ENCODE data around the gene USP9X. TPM values are rescaled to one million over a fixed set of nuclear protein-coding genes. Genes with fewer than 3 reads are reported as not detected.

Gene USP9X
- total RNA-seq, 3 donors from 2014 or later = 99.0 to 124 (median 112) TPM

DNA sequence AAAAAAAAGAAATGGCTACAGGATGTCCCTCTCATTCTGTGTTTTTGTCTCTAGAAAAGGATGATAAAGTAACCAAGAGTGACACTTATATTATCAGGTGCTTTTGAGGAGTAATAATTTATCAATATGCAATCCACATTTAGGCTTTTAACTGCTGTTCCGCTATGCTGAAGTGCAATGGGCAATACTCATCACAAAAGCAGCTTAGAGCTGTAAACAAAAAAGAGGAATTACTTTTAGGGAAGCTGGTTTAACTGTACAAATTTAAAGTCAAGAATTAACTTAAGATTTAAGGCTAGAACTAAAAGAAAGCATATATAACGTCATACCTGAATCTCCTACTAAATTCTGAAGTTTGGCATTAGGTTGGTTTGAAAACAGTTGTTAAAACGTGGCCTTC, 155.3 kb downstream of the USP9X start:
- TF ChIP-seq POLR2A (IDR thresholded peaks at IDR 0.05) = no peak
- TF ChIP-seq, protein P1, sequence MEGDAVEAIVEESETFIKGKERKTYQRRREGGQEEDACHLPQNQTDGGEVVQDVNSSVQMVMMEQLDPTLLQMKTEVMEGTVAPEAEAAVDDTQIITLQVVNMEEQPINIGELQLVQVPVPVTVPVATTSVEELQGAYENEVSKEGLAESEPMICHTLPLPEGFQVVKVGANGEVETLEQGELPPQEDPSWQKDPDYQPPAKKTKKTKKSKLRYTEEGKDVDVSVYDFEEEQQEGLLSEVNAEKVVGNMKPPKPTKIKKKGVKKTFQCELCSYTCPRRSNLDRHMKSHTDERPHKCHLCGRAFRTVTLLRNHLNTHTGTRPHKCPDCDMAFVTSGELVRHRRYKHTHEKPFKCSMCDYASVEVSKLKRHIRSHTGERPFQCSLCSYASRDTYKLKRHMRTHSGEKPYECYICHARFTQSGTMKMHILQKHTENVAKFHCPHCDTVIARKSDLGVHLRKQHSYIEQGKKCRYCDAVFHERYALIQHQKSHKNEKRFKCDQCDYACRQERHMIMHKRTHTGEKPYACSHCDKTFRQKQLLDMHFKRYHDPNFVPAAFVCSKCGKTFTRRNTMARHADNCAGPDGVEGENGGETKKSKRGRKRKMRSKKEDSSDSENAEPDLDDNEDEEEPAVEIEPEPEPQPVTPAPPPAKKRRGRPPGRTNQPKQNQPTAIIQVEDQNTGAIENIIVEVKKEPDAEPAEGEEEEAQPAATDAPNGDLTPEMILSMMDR (IDR thresholded peaks at IDR 0.05) = no peak
- no peak for TF ChIP-seq POLR2AphosphoS5 (IDR thresholded peaks at IDR 0.05)
- Histone ChIP-seq H3K36me3 (no peaks in the 10 kb centered on the region), H3K27me3 (peaks cover 0 to 7% of the 10 kb centered on the region in 2 donors), H3K27ac (no peak overlapping the region), H3K4me1 (no peaks in the 10 kb centered on the region), H3K4me3 (no peak overlapping the region), H3K9me3 (no peaks in the 10 kb centered on the region)
- intact Hi-C loops (cut with DNase I; ENCODE audit: low total_unique reads) = no loop called here
- no peak for DNase-seq (ENCODE audit: low spot score in 2 of 2)

DNA sequence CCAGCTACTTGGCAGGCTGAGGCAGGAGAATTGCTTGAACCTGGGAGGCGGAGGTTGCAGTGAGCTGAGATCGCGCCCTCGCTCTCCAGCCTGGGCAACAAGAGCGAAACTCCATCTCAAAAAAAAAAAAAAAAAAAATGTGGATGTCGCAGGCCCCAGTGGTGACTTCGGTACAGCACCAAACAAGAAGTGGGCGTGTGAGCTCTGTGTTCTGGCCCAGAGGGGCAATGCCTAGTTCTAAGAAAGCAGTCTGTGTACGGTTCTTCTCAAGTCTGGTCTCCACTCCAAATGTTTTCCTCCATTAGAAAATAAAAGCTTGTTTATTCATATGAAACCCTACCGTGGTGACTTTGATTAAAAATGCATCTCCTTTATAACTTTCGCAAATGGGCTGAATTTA, 156.7 kb downstream of the USP9X start:
- intact Hi-C loops (cut with DNase I; ENCODE audit: low total_unique reads) = no loop called here
- no peak overlapping the region for H3K27ac ChIP-seq
- no peak overlapping the region for H3K4me3 ChIP-seq
- H3K9me3 ChIP-seq = no peaks in the 10 kb centered on the region
- no peaks in the 10 kb centered on the region for H3K4me1 ChIP-seq
- TF ChIP-seq POLR2AphosphoS5 (IDR thresholded peaks at IDR 0.05) (no peak), POLR2A (IDR thresholded peaks at IDR 0.05) (no peak)
- TF ChIP-seq, protein P1 (IDR thresholded peaks at IDR 0.05) = no peak
- DNase-seq (ENCODE audit: low spot score in 2 of 2) = no peak
- H3K36me3 ChIP-seq = no peaks in the 10 kb centered on the region
- peaks cover 0 to 7% of the 10 kb centered on the region in 2 donors for H3K27me3 ChIP-seq

DNA sequence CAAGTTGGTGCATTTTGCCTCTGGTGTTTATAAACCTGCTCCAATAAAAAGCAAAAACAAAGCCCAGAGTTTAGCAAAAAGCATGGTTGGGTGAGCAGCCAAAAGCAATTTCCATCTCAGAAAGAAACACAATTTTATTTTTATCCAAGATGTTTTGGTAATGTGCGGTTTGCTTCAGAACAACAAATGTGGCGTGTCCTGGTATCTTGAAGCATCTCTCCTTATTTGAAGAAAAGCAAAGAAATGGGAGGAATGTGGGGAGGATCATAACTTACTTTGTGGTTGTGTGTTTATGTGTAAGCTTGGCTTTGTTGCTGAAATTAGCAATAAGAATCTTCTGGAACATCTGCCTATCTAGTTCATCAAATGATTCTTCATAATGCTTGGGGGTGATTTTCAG, 160.4 kb downstream of the USP9X start:
- no peak for DNase-seq (ENCODE audit: low spot score in 2 of 2)
- H3K27ac ChIP-seq = no peak overlapping the region

DNA sequence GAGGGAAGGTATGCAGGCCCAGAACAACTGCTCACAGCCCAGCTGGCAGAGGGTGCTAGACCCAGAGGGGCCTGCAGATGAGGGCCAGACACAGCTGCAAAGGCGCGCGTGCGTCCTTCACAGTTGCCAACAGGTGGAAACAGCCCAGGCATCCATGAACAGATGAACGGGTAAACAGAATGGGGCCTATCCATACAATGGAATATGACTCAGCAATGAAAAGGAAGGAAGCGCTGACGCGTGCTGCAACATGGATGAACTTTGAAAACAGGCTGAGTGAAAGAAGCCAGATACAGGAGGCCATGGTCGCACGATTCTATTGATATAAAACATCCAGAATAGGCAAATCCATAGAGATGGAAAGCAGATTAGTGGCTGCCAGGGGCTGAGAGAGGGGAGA, 165.6 kb downstream of the USP9X start:
- H3K36me3 ChIP-seq = no peaks in the 10 kb centered on the region
- TF ChIP-seq POLR2AphosphoS5 (IDR thresholded peaks at IDR 0.05) (no peak), POLR2A (IDR thresholded peaks at IDR 0.05) (no peak)
- TF ChIP-seq, protein P1 (IDR thresholded peaks at IDR 0.05) = no peak
- intact Hi-C loops (cut with DNase I; ENCODE audit: low total_unique reads) = no loop called here
- H3K4me1 ChIP-seq = no peaks in the 10 kb centered on the region
- DNase-seq (ENCODE audit: low spot score in 2 of 2) = no peak
- H3K27me3 ChIP-seq = peaks cover 0 to 42% of the 10 kb centered on the region in 2 donors
- H3K4me3 ChIP-seq = no peak overlapping the region
- H3K9me3 ChIP-seq = no peaks in the 10 kb centered on the region
- H3K27ac ChIP-seq = no peak overlapping the region

More for the DNA sequence above, 160.4 kb downstream of the USP9X start:
- Histone ChIP-seq H3K36me3 (no peaks in the 10 kb centered on the region), H3K4me3 (no peak overlapping the region), H3K4me1 (no peaks in the 10 kb centered on the region), H3K27me3 (peaks cover 0 to 17% of the 10 kb centered on the region in 2 donors), H3K9me3 (no peaks in the 10 kb centered on the region)
- intact Hi-C loops (cut with DNase I; ENCODE audit: low total_unique reads) = no loop called here
- no peak for TF ChIP-seq POLR2A (IDR thresholded peaks at IDR 0.05)
- TF ChIP-seq POLR2AphosphoS5 (IDR thresholded peaks at IDR 0.05) = no peak
- TF ChIP-seq, protein P1 (IDR thresholded peaks at IDR 0.05) = no peak

DNA sequence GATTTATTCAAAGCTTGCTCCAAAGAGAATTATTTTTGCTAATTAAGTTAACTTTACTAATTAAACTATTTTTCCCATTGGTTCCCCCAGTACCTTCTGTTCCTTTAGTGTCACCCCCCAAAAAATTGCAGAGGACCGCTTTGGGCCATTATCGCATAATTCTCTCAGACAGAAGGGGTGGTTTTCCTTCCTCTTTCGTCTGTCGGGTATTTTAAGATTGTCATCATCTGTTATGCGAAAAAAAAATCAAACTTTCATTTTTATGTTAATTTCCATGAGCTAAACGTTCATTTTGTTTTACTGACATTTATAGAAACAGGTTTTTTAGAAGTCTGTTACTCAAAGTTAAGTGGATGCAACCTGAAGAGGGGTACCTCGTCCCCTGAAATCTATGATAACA, 172.6 kb downstream of the USP9X start:
- Histone ChIP-seq H3K27me3 (peaks cover 0 to 32% of the 10 kb centered on the region in 2 donors), H3K27ac (no peak overlapping the region), H3K4me3 (no peak overlapping the region), H3K36me3 (no peaks in the 10 kb centered on the region), H3K9me3 (peaks cover 4 to 15% of the 10 kb centered on the region in 2 donors), H3K4me1 (no peaks in the 10 kb centered on the region)
- TF ChIP-seq, protein P1 (IDR thresholded peaks at IDR 0.05) = no peak
- TF ChIP-seq POLR2A (IDR thresholded peaks at IDR 0.05) (no peak), POLR2AphosphoS5 (IDR thresholded peaks at IDR 0.05) (no peak)
- DNase-seq (ENCODE audit: low spot score in 2 of 2) = no peak
- intact Hi-C loops (cut with DNase I; ENCODE audit: low total_unique reads) = no loop called here

Measured in breast epithelium (tissue), 4 donors.